ENCODE results near the gene FYB2.
A peak's percentile ranks its signal among the peaks of the same experiment; 100 is the strongest.

Gene FYB2

GRCh38 chr1:56849750-56850149, 30.5 kb upstream of the FYB2 start:
- TF ChIP-seq CTCF (IDR thresholded peaks at IDR 0.05; ENCODE audit: low read depth, low read length), result no peak
- no peak for DNase-seq (ENCODE audit: low read depth in 2 of 2)
- H3K4me3 ChIP-seq (replicated peaks in 1 of 2; ENCODE audit: low read depth in 2 of 2, low read length in 2 of 2), result no peak overlapping the region

- DNase-seq (ENCODE audit: low read depth in 2 of 2), result no peak
- H3K4me3 ChIP-seq (replicated peaks in 1 of 2; ENCODE audit: low read depth in 2 of 2, low read length in 2 of 2), result no peak overlapping the region
- TF ChIP-seq CTCF (IDR thresholded peaks at IDR 0.05; ENCODE audit: low read depth, low read length), result no peak
These were observed 26.1 kb upstream of the FYB2 start for GRCh38 chr1:56845343-56845742.

- H3K4me3 ChIP-seq (replicated peaks in 1 of 2; ENCODE audit: low read depth in 2 of 2, low read length in 2 of 2), result no peak overlapping the region
- TF ChIP-seq CTCF (IDR thresholded peaks at IDR 0.05; ENCODE audit: low read depth, low read length), result no peak
- no peak for DNase-seq (ENCODE audit: low read depth in 2 of 2)
These were observed 25.4 kb upstream of the FYB2 start for GRCh38 chr1:56844545-56845136.

- H3K4me3 ChIP-seq (replicated peaks in 1 of 2; ENCODE audit: low read depth in 2 of 2, low read length in 2 of 2), result no peak overlapping the region
- TF ChIP-seq CTCF (IDR thresholded peaks at IDR 0.05; ENCODE audit: low read depth, low read length), result no peak
- no peak for DNase-seq (ENCODE audit: low read depth in 2 of 2)
These were observed 24.3 kb upstream of the FYB2 start for GRCh38 chr1:56843544-56843943.

- peak; percentile 9 to 75 for DNase-seq (ENCODE audit: low read depth in 2 of 2)
- no peak for TF ChIP-seq CTCF (IDR thresholded peaks at IDR 0.05; ENCODE audit: low read depth, low read length)
- H3K4me3 ChIP-seq (replicated peaks in 1 of 2; ENCODE audit: low read depth in 2 of 2, low read length in 2 of 2), result no peak overlapping the region
These were observed 19.6 kb upstream of the FYB2 start for GRCh38 chr1:56838759-56839158.

GRCh38 chr1:56837244-56837939, 18.2 kb upstream of the FYB2 start:
- no peak overlapping the region for H3K4me3 ChIP-seq (replicated peaks in 1 of 2; ENCODE audit: low read depth in 2 of 2, low read length in 2 of 2)
- DNase-seq (ENCODE audit: low read depth in 2 of 2), result no peak
- no peak for TF ChIP-seq CTCF (IDR thresholded peaks at IDR 0.05; ENCODE audit: low read depth, low read length)

Data from cardiac fibroblast (primary cell).